ENCODE results near the gene CHMP1B. TPM values are rescaled to one million over a fixed set of nuclear protein-coding genes. Genes with fewer than 3 reads are reported as not detected.

Gene CHMP1B
- total and polyA plus RNA-seq, 9 donors, result 21.8 to 58.0 (median 32.8) TPM

GRCh38 chr18:11866764-11867163 is 15.6 kb downstream of the CHMP1B start:
- intact Hi-C loops (cut with DNase I), result no loop called here
- H3K9me3 ChIP-seq, result no peaks in the 10 kb centered on the region
- H3K27me3 ChIP-seq, result no peaks in the 10 kb centered on the region
- WGBS, 3 donors, result 67 to 72% (median 71%) methylated on average over 5 of the region's 5 CpGs
- no peak overlapping the region for H3K27ac ChIP-seq
- H3K4me3 ChIP-seq, result no peak overlapping the region
- H3K4me1 ChIP-seq (ENCODE audit: insufficient read depth), result no peaks in the 10 kb centered on the region
- H3K36me3 ChIP-seq, result no peaks in the 10 kb centered on the region
- TF ChIP-seq EP300 (IDR thresholded peaks at IDR 0.05) (no peak), CTCF (IDR thresholded peaks at IDR 0.05) (no peak), POLR2A (IDR thresholded peaks at IDR 0.05) (no peak)
- DNase-seq, result no peak

GRCh38 chr18:11868230-11868629 is 17.0 kb downstream of the CHMP1B start:
- Histone ChIP-seq H3K27ac (no peak overlapping the region), H3K4me3 (no peak overlapping the region), H3K36me3 (no peaks in the 10 kb centered on the region), H3K4me1 (ENCODE audit: insufficient read depth) (no peaks in the 10 kb centered on the region), H3K27me3 (no peaks in the 10 kb centered on the region), H3K9me3 (no peaks in the 10 kb centered on the region)
- TF ChIP-seq EP300 (IDR thresholded peaks at IDR 0.05), result no peak
- no peak for TF ChIP-seq POLR2A (IDR thresholded peaks at IDR 0.05)
- TF ChIP-seq CTCF (IDR thresholded peaks at IDR 0.05), result no peak
- no peak for DNase-seq
- 94 to 96% (median 94%) methylated on average over 8 of the region's 8 CpGs for WGBS, 3 donors
- intact Hi-C loops (cut with DNase I), result no loop called here

GRCh38 chr18:11871501-11871900 is 20.3 kb downstream of the CHMP1B start:
- H3K9me3 ChIP-seq, result no peaks in the 10 kb centered on the region
- no peaks in the 10 kb centered on the region for H3K27me3 ChIP-seq
- no peak overlapping the region for H3K4me3 ChIP-seq
- H3K27ac ChIP-seq, result no peak overlapping the region
- no peaks in the 10 kb centered on the region for H3K36me3 ChIP-seq
- TF ChIP-seq CTCF (IDR thresholded peaks at IDR 0.05) (no peak), EP300 (IDR thresholded peaks at IDR 0.05) (no peak), POLR2A (IDR thresholded peaks at IDR 0.05) (no peak)
- no peak for DNase-seq
- no peaks in the 10 kb centered on the region for H3K4me1 ChIP-seq (ENCODE audit: insufficient read depth)
- 42 to 60% (median 46%) methylated on average over 5 of the region's 5 CpGs for WGBS, 3 donors
- intact Hi-C loops (cut with DNase I), result no loop called here

- Histone ChIP-seq H3K36me3 (no peaks in the 10 kb centered on the region), H3K4me3 (no peak overlapping the region), H3K4me1 (ENCODE audit: insufficient read depth) (no peaks in the 10 kb centered on the region), H3K27ac (no peak overlapping the region), H3K9me3 (no peaks in the 10 kb centered on the region), H3K27me3 (no peaks in the 10 kb centered on the region)
- intact Hi-C loops (cut with DNase I), result no loop called here
- 60 to 75% (median 74%) methylated on average over 13 of the region's 13 CpGs for WGBS, 3 donors
- TF ChIP-seq CTCF (IDR thresholded peaks at IDR 0.05), result no peak
- TF ChIP-seq EP300 (IDR thresholded peaks at IDR 0.05), result no peak
- no peak for TF ChIP-seq POLR2A (IDR thresholded peaks at IDR 0.05)
- DNase-seq, result no peak
Measured at GRCh38 chr18:11872479-11873136, 21.4 kb downstream of the CHMP1B start.
